ENCODE measurements around the gene FIGN.
A peak's percentile ranks its signal among the peaks of the same experiment; 100 is the strongest.

Gene FIGN

DNA sequence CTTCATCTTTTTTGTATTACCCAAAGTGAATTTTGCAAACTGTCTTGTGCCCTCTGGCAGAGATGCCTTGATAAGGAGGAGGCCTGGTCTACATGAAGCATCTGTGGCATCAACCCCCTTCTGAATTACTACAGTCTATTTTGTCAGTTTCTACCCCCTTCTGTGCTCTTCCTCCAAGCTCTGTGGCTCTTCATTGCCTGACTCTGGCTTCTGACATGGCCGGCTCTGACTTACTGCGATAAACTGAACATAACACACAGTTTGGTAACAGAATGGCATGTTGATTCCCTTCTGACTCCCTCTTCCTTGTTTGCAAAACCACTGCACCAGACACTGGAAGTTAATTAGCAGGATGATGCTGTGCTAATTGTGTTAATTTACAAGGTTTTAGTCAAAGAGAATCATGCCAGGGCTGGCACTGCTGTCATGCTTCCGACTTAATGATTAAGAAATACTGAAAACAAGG lies 122.5 kb downstream of the FIGN start:
- H3K4me3 ChIP-seq (ENCODE audit: low read length): no peak overlapping the region
- TF ChIP-seq CTCF (IDR thresholded peaks at IDR 0.05; ENCODE audit: insufficient read depth, low read depth, low read length, missing control alignments): no peak
- DNase-seq (ENCODE audit: low read depth): no peak

GRCh38 chr2:163612332-163612731 lies 123.5 kb downstream of the FIGN start:
- TF ChIP-seq CTCF (IDR thresholded peaks at IDR 0.05; ENCODE audit: insufficient read depth, low read depth, low read length, missing control alignments): no peak
- DNase-seq (ENCODE audit: low read depth): no peak
- H3K4me3 ChIP-seq (ENCODE audit: low read length): no peak overlapping the region

- no peak for TF ChIP-seq CTCF (IDR thresholded peaks at IDR 0.05; ENCODE audit: insufficient read depth, low read depth, low read length, missing control alignments)
- H3K4me3 ChIP-seq (ENCODE audit: low read length): no peak overlapping the region
- no peak for DNase-seq (ENCODE audit: low read depth)
Observed at GRCh38 chr2:163611557-163611906, 124.3 kb downstream of the FIGN start.

- TF ChIP-seq CTCF (IDR thresholded peaks at IDR 0.05; ENCODE audit: insufficient read depth, low read depth, low read length, missing control alignments): peak; percentile 42
- no peak for DNase-seq (ENCODE audit: low read depth)
- H3K4me3 ChIP-seq (ENCODE audit: low read length): no peak overlapping the region
Observed at GRCh38 chr2:163610817-163611556, 124.8 kb downstream of the FIGN start.

DNA sequence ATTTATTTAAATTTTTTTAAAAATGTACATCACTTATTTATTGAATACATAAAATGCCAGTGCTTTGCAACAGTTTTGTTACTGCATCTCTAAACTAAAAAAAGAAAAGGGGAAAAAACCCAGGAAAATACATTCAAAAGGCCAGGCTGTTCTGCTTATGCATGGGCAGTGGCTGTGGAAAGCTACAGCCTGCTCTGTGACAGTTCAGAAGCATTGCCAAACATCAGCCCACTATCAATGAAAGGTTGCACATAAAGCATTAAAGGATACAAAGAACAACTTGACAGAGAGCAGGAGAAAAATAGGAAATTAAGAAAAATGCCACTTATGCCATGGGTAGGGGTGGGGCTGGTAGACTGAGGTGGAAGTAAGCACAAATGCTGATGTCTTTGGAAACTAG lies 128.2 kb downstream of the FIGN start:
- TF ChIP-seq CTCF (IDR thresholded peaks at IDR 0.05; ENCODE audit: insufficient read depth, low read depth, low read length, missing control alignments): no peak
- no peak overlapping the region for H3K4me3 ChIP-seq (ENCODE audit: low read length)
- no peak for DNase-seq (ENCODE audit: low read depth)

DNA sequence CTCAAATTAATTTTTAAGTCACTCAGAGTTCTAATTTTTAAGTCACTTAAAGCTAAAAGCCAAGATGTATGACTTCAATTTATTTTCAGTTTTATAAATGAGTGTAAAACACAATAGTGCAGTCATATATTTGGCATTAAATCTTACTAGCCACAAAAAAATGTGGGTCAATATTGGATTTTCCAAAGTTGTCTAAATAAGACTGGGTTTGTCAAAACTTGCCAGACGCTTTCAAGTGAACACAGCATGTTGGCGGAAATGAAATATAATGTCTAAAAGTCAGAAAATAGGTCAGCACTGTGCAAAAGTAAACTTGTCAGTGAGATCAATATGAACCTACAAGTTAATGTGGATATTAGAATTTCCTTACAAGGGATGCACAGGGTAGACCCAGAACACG lies 128.9 kb downstream of the FIGN start:
- no peak for DNase-seq (ENCODE audit: low read depth)
- TF ChIP-seq CTCF (IDR thresholded peaks at IDR 0.05; ENCODE audit: insufficient read depth, low read depth, low read length, missing control alignments): no peak
- no peak overlapping the region for H3K4me3 ChIP-seq (ENCODE audit: low read length)

GRCh38 chr2:163605779-163606178 lies 130.0 kb downstream of the FIGN start:
- no peak for TF ChIP-seq CTCF (IDR thresholded peaks at IDR 0.05; ENCODE audit: insufficient read depth, low read depth, low read length, missing control alignments)
- no peak overlapping the region for H3K4me3 ChIP-seq (ENCODE audit: low read length)
- no peak for DNase-seq (ENCODE audit: low read depth)
